ENCODE data around the gene CASK. TPM values are rescaled to one million over a fixed set of nuclear protein-coding genes. Genes with fewer than 3 reads are reported as not detected.

Gene CASK
- total and polyA plus RNA-seq, 9 of the 15 experiments (the other 6 are each of a cell fraction or from before 2014, with no cell fraction given): 1.3 to 7.4 (median 5.2) TPM

DNA sequence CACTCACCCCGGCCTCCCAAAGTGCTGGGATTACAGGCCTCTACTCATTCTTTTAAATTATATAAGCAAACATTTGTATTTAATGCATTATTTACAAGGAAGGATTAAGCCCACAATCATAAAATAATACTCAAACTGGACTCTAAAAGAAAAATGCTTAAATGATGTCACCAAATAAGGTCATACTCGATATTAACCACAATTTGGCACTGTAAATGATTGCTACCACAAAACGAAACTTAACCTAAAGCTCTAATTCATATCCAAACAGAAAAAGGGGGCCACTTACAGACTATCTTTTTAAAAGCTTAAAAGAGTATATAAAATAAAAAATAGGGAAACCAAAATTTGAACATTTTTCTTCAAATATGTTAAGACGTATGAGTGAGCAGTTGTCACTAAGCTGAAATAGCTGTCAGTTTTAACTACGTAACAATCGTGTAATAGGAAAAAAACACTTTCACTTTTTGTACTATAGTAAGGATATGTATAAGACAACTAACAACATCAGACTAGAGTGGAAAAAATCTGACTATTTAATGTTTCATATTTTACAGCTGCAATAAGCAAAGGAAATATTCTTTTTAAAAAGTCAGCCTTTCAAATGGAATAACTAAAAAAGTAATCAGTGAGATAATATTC, 342.8 kb downstream of the CASK start:
- H3K4me1 ChIP-seq (replicated peaks in 1 of 2; ENCODE audit: control insufficient read depth in 2 of 2, insufficient read depth in 2 of 2, low read length in 2 of 2): no peaks in the 10 kb centered on the region
- ATAC-seq (no peak), FAIRE-seq (no peak), DNase-seq (ENCODE audit: extremely low read depth in 1 of 4, low spot score in 3 of 4) (no peak)
- no peaks in the 10 kb centered on the region for H3K36me3 ChIP-seq (ENCODE audit: control insufficient read depth, insufficient read depth, low read length)
- H3K9me3 ChIP-seq (replicated peaks; ENCODE audit: control insufficient read depth, insufficient read depth, low read depth, low read length): no peaks in the 10 kb centered on the region
- no peaks in the 10 kb centered on the region for H3K27me3 ChIP-seq (ENCODE audit: control insufficient read depth in 2 of 2, insufficient read depth in 2 of 2, low read length in 2 of 2)
- intact Hi-C loops (cut with micrococcal nuclease): no loop called here
- H3K79me2 ChIP-seq (ENCODE audit: control insufficient read depth, insufficient read depth, low read length): no peaks in the 10 kb centered on the region
- 48% methylated on average over 5 of the region's 6 CpGs for WGBS (ENCODE audit: insufficient coverage, low coverage, missing lambda C conversion rate)
- H3K9ac ChIP-seq (ENCODE audit: insufficient read depth in 1 of 2, low read depth in 2 of 2, low read length in 2 of 2): no peak overlapping the region
- H3K4me3 ChIP-seq: no peak overlapping the region
- TF ChIP-seq MEF2A (IDR thresholded peaks at IDR 0.05; ENCODE audit: control insufficient read depth, low read depth, low read length) (no peak), DNMT1 (IDR thresholded peaks at IDR 0.05) (no peak), PHF21A (IDR thresholded peaks at IDR 0.05; ENCODE audit: borderline replicate concordance, low read depth) (no peak), TCF7L2 (IDR thresholded peaks at IDR 0.05; ENCODE audit: low read depth, low read length) (no peak), BRF1 (IDR thresholded peaks at IDR 0.05; ENCODE audit: borderline replicate concordance, extremely low read depth, insufficient read length) (no peak), HEY1 (CRISPR knock-in tag; IDR thresholded peaks at IDR 0.05; ENCODE audit: borderline replicate concordance) (no peak), FUS (optimal IDR thresholded peaks at IDR 0.05; ENCODE audit: low read depth, low read length) (no peak), POLR2A (conservative IDR thresholded peaks at IDR 0.05) (no peak)
- TF ChIP-seq, protein P1, sequence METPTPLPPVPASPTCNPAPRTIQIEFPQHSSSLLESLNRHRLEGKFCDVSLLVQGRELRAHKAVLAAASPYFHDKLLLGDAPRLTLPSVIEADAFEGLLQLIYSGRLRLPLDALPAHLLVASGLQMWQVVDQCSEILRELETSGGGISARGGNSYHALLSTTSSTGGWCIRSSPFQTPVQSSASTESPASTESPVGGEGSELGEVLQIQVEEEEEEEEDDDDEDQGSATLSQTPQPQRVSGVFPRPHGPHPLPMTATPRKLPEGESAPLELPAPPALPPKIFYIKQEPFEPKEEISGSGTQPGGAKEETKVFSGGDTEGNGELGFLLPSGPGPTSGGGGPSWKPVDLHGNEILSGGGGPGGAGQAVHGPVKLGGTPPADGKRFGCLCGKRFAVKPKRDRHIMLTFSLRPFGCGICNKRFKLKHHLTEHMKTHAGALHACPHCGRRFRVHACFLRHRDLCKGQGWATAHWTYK (CRISPR knock-in tag; IDR thresholded peaks at IDR 0.05): no peak
- TF ChIP-seq, protein P2, sequence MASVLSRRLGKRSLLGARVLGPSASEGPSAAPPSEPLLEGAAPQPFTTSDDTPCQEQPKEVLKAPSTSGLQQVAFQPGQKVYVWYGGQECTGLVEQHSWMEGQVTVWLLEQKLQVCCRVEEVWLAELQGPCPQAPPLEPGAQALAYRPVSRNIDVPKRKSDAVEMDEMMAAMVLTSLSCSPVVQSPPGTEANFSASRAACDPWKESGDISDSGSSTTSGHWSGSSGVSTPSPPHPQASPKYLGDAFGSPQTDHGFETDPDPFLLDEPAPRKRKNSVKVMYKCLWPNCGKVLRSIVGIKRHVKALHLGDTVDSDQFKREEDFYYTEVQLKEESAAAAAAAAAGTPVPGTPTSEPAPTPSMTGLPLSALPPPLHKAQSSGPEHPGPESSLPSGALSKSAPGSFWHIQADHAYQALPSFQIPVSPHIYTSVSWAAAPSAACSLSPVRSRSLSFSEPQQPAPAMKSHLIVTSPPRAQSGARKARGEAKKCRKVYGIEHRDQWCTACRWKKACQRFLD (CRISPR knock-in tag; IDR thresholded peaks at IDR 0.05): no peak
- TF ChIP-seq, protein P3, sequence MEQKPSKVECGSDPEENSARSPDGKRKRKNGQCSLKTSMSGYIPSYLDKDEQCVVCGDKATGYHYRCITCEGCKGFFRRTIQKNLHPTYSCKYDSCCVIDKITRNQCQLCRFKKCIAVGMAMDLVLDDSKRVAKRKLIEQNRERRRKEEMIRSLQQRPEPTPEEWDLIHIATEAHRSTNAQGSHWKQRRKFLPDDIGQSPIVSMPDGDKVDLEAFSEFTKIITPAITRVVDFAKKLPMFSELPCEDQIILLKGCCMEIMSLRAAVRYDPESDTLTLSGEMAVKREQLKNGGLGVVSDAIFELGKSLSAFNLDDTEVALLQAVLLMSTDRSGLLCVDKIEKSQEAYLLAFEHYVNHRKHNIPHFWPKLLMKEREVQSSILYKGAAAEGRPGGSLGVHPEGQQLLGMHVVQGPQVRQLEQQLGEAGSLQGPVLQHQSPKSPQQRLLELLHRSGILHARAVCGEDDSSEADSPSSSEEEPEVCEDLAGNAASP (IDR thresholded peaks at IDR 0.05): no peak
- POLR2A ChIA-PET: interaction anchor here (0.6 kb wide), 1 partner anchor 39 kb away, joined by 3 read pairs; no protein-coding TSS in a partner anchor
- no TSS peak for BruUV-seq (replicated peaks)
- H4K20me1 ChIP-seq (replicated peaks; ENCODE audit: control insufficient read depth, insufficient read depth, low read length): no peaks in the 10 kb centered on the region
- in situ Hi-C loops (cut with MboI): no loop called here
- H3K4me2 ChIP-seq (ENCODE audit: insufficient read depth, low read length): no peak overlapping the region
- no peaks in the 10 kb centered on the region for H3K9me1 ChIP-seq (ENCODE audit: control insufficient read depth, insufficient read depth, low read length)
- CTCF ChIA-PET (ENCODE audit: low intra/inter-chr PET ratio): no interaction called here
- H3K27ac ChIP-seq (ENCODE audit: extremely low read depth, low read depth, low read length): no peak overlapping the region
- H2AFZ ChIP-seq (ENCODE audit: low read depth, low read length): no peak overlapping the region
